ENCODE data around the gene XYLT2. TPM values are rescaled to one million over a fixed set of nuclear protein-coding genes. Genes with fewer than 3 reads are reported as not detected.
"Not testable (repeated sequence)": the region's sequence is repeated elsewhere in the genome, so short reads cannot be mapped to it uniquely, and the experiment has no call there.

The XYLT2 gene
- total RNA-seq (1 to 10 TPM; 3.4 to 6.1 (median 4.3) TPM), polyA plus RNA-seq (1 to 10 TPM; 2.8 to 6.3 (median 3.2) TPM)
- long read RNA-seq, donor 1, partial matches to known transcripts: 0 of 1 reads
- long read RNA-seq, donor 1, other reads (novel, unspliced or antisense): 0 of 1 reads
- long read RNA-seq, donor 2, partial matches to known transcripts: 0 of 7 reads
- long read RNA-seq, donor 2, other reads (novel, unspliced or antisense): 4 of 7 reads

DNA sequence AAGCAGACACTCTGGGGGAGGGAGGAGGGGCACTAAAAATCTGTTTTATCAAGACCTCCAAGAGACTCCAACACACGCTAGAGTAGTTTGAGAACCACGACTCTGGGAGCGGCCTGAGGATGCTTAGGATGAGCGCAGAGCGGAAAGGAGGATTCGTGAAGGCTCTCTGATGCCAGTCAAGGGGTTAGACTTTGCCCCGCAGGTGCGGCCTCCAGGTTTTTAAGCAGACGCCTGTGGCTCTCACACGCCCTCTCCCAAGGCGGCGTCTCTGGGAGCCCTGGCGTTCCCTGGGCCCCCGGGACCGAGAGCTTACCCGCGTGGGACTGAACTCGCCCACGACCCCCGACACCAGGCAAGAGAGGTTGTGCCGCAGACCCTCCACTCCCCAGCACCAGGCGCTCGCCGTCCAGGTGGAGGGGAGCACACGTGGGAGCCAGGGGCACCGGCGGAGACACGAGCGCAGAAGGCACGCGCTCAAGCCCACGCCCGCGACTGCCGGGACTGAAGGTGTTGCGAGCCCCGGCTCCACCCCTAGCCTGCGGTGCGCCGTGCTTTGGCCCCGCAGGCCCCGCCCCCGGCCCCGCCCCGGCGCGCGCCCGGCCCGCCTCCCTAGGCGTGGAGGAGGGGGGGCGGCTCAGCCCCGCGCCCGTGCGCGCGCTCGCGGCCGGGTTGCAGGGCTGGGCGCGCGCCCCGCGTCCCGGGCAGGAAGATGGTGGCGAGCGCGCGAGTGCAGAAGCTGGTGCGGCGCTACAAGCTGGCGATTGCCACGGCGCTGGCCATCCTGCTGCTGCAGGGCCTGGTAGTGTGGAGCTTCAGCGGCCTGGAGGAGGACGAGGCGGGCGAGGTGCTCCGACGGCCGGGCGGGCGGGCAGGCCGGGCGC, at the start of gene XYLT2:
XYLT2 (plus strand) TSS at position 695 of the 881 bp plus-strand sequence; CDS start at position 710, 15 bp downstream.
- ATAC-seq (peak; percentile 90 to 95 (median 93)), DNase-seq (peak; percentile 90 to 93)
- no peaks in the 10 kb centered on the region for H3K36me3 ChIP-seq (ENCODE audit: insufficient read depth in 1 of 2, low read depth in 1 of 2)
- H3K27ac ChIP-seq: peak within 1 kb of the TSS; percentile 50
- intact Hi-C loops (cut with DNase I): no loop called here
- 2 to 5% (median 3%) methylated on average over 51 to 87 of the region's 87 CpGs for WGBS, 3 donors
- TF ChIP-seq, protein P1, sequence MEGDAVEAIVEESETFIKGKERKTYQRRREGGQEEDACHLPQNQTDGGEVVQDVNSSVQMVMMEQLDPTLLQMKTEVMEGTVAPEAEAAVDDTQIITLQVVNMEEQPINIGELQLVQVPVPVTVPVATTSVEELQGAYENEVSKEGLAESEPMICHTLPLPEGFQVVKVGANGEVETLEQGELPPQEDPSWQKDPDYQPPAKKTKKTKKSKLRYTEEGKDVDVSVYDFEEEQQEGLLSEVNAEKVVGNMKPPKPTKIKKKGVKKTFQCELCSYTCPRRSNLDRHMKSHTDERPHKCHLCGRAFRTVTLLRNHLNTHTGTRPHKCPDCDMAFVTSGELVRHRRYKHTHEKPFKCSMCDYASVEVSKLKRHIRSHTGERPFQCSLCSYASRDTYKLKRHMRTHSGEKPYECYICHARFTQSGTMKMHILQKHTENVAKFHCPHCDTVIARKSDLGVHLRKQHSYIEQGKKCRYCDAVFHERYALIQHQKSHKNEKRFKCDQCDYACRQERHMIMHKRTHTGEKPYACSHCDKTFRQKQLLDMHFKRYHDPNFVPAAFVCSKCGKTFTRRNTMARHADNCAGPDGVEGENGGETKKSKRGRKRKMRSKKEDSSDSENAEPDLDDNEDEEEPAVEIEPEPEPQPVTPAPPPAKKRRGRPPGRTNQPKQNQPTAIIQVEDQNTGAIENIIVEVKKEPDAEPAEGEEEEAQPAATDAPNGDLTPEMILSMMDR (IDR thresholded peaks at IDR 0.05): no peak
- H3K27me3 ChIP-seq (ENCODE audit: insufficient read depth in 3 of 3, low read length in 2 of 3): no peaks in the 10 kb centered on the region
- no peaks in the 10 kb centered on the region for H3K9me3 ChIP-seq
- H3K4me1 ChIP-seq: peaks cover 16% of the 10 kb centered on the region
- peak within 1 kb of the TSS; percentile 86 for H3K4me3 ChIP-seq

GRCh38 chr17:50297407-50297865, 48.5 kb upstream of the XYLT2 start:
- H3K9me3 ChIP-seq: no peaks in the 10 kb centered on the region
- no peak overlapping the region for H3K27ac ChIP-seq
- no peaks in the 10 kb centered on the region for H3K4me1 ChIP-seq
- ATAC-seq: peak; percentile 89 to 97 (median 96)
- H3K36me3 ChIP-seq (ENCODE audit: insufficient read depth in 1 of 2, low read depth in 1 of 2): no peaks in the 10 kb centered on the region
- DNase-seq: peak; percentile 77 to 85
- H3K4me3 ChIP-seq: no peak overlapping the region
- intact Hi-C loops (cut with DNase I): loop anchor here (1.0 to 5.0 kb wide), 3 partner anchors 97 to 205 kb away; partner anchors contain the start of gene COL1A1 (in 1 of the 2)
- TF ChIP-seq, protein P1 (IDR thresholded peaks at IDR 0.05): peak; percentile 94
- H3K27me3 ChIP-seq (ENCODE audit: insufficient read depth in 3 of 3, low read length in 2 of 3): no peaks in the 10 kb centered on the region
- WGBS, 3 donors: 14 to 26% (median 21%) methylated on average over 7 of the region's 7 CpGs

- ATAC-seq (peak in 1 of 4 donors; percentile 15), DNase-seq (no peak)
- no peaks in the 10 kb centered on the region for H3K9me3 ChIP-seq
- H3K27me3 ChIP-seq (ENCODE audit: insufficient read depth in 3 of 3, low read length in 2 of 3): no peaks in the 10 kb centered on the region
- TF ChIP-seq, protein P1 (IDR thresholded peaks at IDR 0.05): no peak
- no peaks in the 10 kb centered on the region for H3K4me1 ChIP-seq
- intact Hi-C loops (cut with DNase I): loop anchor here in 1 of 2 donors (5.0 kb wide), 1 partner anchor 206 kb away; no protein-coding TSS in a partner anchor
- no peaks in the 10 kb centered on the region for H3K36me3 ChIP-seq (ENCODE audit: insufficient read depth in 1 of 2, low read depth in 1 of 2)
- no peak overlapping the region for H3K4me3 ChIP-seq
- 69 to 74% (median 70%) methylated on average over 11 of the region's 11 CpGs for WGBS, 3 donors
- H3K27ac ChIP-seq: no peak overlapping the region
Observed at GRCh38 chr17:50298018-50298417, 47.9 kb upstream of the XYLT2 start.

GRCh38 chr17:50299776-50300175, 46.1 kb upstream of the XYLT2 start:
- Histone ChIP-seq H3K27ac (no peak overlapping the region), H3K4me3 (no peak overlapping the region), H3K27me3 (ENCODE audit: insufficient read depth in 3 of 3, low read length in 2 of 3) (no peaks in the 10 kb centered on the region), H3K36me3 (ENCODE audit: insufficient read depth in 1 of 2, low read depth in 1 of 2) (no peaks in the 10 kb centered on the region), H3K4me1 (no peaks in the 10 kb centered on the region), H3K9me3 (no peaks in the 10 kb centered on the region)
- TF ChIP-seq, protein P1 (IDR thresholded peaks at IDR 0.05): no peak
- DNase-seq: no peak
- intact Hi-C loops (cut with DNase I): loop anchor here in 1 of 2 donors (5.0 kb wide), 1 partner anchor 207 kb away; no protein-coding TSS in a partner anchor
- ATAC-seq: no peak
- 68 to 85% (median 71%) methylated on average over 3 of the region's 3 CpGs for WGBS, 3 donors

DNA sequence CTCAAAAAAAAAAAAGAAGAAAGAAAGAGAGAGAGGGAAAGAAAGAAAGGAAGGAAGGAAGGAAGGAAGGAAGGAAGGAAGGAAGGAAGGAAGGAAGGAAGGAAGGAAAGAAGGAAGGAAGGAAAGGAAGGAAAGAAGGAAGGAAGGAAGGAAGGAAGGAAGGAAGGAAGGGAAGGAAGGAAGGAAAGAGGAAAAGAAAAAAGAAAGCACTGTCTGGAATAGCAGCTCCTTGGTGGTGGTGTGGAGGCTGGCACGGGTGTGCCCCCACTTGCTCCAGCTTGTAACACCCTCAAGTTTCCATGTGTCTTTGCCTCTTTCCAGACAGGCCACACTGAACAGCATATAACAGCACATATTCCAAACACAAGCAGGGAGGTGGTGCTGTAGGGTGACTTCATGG, 45.1 kb upstream of the XYLT2 start:
- H3K4me1 ChIP-seq; DNase-seq; H3K27ac ChIP-seq; ATAC-seq; intact Hi-C loops (cut with DNase I); H3K27me3 ChIP-seq (ENCODE audit: insufficient read depth in 3 of 3, low read length in 2 of 3); H3K36me3 ChIP-seq (ENCODE audit: insufficient read depth in 1 of 2, low read depth in 1 of 2); H3K4me3 ChIP-seq; H3K9me3 ChIP-seq: not testable (repeated sequence)
- WGBS, 3 donors: 56 to 57% (median 57%) methylated on average over 1 of the region's 1 CpG
